Activated gamma-delta T cell treated with Interleukin-2 at 50 U/mL for 16 hours (primary cell): ENCODE data around the gene HLA-DQB2.
"Not testable (repeated sequence)": the region's sequence is repeated elsewhere in the genome, so short reads cannot be mapped to it uniquely, and the experiment has no call there.

ENCODE experiments used
- DNase-seq: peaks from one replicate; pipeline ENCODE4 v3.0.0-alpha.2; 2020

The HLA-DQB2 gene

DNA sequence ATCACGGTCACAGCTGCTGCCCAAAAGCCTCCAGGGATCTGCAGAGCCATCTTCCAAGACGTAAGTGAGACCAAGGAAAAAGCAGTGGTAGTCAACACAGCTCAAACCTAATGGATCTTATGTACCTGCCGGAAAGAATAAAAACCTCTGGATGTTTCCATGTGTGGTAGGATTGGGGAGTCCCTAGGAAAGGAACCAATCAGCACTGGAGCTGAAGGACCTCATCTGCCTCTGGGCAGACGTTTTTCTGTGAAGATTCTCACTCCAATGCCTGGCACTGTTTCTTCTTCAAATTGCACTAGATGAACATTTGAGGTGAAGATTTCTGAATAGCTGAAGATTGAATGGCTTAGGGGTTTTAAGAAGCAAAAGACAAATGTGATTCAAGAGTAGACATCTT lies at the start of gene HLA-DQB2:
HLA-DQB2 (minus strand) TSS at position 112 of the 400 bp plus-strand sequence; CDS start at position 50, 62 bp downstream.
- no peak for DNase-seq

DNA sequence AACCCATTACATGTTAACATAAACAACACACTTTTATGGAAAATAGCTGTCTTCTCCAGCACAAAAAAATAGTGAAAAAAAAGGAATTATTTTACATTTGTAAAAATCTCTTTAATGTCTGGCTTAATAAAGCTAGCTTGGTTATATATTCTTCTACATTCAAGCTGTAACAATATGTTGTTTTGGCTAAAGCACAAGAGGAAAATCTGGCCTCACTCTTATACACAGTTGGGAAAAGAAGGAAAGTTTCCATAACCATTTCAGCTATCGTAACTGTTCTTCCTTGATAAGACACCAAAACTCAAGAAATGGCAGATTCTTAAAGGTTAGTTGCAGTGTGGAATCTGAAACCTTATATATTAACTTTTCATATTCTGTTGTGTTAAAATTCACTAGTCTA lies 45.8 kb upstream of the HLA-DQB2 start:
- no peak for DNase-seq

DNA sequence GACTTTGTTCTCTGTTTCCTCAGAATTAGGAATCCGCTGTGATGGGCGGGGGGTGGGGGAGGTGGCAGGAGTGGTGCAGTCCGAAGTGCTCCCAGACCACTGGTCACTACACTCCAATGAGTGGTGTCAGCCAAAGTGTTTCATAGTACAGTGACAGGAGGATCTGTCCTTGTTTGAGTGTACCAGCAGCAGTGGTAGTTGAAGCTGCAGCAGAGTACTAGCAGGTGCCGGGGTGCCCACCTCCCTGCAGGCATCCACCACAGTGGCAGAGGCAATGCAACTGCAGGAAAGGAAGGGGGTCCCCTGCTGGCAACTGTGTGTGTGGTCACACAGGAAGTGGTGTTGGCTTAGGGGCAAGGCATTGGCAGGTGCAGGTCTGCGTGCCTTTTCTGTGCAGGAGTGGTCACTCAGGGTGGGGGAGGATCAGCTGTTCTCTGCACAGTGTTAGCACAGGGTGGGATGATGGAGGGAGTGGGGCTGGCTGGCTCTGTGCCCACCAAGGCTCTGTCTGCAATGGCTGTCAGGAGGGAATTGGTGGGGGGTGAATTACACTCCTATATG lies 43.8 kb upstream of the HLA-DQB2 start:
- no peak for DNase-seq

GRCh38 chr6:32805404-32805803 lies 42.1 kb upstream of the HLA-DQB2 start:
- not testable (repeated sequence) for DNase-seq

DNA sequence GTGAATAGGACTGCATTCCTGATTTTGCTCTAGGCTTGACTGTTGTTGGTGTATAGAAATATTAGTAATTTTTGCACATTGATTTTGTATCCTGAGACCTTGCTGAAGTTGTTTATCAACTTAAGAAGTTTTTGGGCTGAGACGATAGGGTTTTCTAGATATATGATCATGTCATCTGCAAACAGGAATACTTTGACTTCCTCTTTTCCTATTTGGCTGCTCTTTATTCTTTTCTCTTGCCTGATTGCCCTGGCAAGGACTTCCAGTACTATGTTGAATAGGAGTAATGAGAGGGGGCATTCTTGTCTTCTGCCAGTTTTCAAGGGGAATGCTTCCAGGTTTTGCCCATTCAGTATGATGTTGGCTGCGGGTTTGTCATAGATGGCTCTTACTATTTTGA lies 40.1 kb upstream of the HLA-DQB2 start:
- DNase-seq: no peak

GRCh38 chr6:32799740-32800139 lies 36.4 kb upstream of the HLA-DQB2 start:
- no peak for DNase-seq

DNA sequence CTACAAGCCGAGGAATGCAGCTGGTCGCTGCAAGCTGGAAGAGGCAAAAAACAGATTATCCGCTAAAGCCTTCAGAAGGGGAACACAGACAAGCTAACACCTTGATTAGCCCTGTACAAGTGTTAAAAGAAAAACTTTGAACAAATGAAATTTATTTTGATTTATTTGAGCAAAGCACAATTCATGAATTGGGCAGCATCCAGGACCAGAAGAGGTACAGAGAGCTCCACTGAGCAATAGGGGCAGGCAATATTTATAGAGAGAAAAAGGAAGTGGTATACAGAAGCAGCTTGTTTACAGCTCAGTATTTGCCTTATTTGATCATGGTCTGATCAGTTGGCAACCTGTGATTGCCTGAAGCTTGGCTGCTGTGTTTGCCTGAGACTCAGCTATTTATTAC lies 35.8 kb upstream of the HLA-DQB2 start:
- no peak for DNase-seq

DNA sequence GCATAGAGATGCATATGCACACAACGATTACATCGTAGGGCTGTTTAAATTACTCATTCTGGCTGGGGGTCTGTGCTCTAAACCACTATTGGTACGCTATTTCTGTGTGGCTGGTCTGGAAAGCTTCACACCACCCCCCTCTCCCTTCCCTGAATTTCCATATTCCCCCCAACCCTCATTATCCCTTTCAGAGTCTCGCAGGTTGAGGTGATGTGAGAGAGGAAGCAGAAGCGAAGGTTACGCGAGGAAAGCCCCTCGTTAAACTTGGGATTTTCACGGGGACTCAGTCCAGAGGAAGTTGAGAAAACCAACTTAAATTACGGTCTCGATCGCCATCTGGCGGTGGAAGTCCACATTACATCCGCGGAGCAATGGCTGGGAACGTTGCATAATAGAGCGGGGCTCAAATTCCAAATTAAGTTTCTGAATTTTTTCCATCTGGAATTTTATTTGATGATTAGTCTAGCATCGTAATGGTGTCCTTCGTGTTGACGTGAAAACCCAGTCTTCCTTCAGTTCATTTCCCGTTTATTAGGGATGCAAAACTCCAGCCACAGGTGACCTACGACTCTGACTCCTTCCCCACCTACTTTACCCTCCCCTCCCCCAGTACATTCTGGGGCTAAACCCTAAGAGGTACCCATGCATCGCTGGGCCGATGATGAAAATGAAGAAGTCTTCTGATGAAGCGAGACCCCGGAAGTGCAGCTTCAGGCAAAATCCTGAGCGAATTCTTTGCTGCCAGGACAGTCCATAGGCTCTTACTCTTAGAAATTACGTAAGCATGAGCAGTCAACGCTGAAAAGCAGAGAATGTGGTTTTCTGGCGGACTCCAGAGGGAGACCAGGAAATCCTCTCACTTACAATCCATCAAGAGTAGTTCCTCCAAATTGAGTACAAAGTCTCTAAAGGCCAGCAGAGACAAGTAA lies 33.8 kb upstream of the HLA-DQB2 start:
- DNase-seq: peak; percentile 80

DNA sequence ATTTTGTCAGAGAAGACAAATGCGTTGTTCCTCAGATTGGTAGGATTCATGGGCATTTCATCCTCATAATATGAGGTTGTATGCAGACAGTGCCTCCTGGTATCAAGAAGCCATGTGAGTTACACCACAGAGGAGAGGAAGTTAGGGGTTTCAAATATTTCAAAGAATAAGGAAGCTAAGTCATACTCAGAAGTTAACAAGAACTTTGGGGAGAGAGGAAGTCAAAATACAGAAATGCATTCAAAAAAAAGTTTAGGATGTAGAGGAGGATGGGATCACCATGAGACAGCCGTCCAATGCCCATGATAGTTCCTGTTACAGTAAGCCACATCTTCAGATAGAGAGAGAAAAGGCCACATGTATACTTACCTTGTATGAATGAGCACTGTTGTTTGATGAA lies 31.2 kb upstream of the HLA-DQB2 start:
- no peak for DNase-seq

DNA sequence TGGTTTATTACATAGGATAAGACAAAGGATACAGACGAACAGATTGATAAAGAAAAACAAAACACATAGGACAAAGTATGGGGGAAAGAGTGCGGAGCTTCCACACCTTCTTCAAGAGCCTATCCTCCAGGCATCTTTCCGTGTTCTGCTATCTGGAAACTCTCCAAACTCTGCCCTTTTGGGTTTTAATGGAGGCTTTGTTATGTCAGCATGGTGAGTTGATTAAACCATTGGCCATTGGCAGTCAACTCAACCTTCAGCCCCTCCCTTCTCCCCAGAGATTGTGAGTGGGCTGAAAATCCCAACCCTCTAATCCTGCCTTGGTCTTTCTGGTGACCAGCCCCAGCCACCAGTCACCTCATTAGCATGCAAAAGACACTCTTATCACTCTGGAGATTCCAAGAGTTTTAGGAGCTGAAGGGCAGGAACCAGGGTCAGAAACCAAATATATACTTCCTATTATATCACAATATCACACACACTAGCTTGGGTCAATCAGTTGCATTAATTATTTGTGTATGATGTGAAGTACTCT lies 29.6 kb upstream of the HLA-DQB2 start:
- DNase-seq: no peak

DNA sequence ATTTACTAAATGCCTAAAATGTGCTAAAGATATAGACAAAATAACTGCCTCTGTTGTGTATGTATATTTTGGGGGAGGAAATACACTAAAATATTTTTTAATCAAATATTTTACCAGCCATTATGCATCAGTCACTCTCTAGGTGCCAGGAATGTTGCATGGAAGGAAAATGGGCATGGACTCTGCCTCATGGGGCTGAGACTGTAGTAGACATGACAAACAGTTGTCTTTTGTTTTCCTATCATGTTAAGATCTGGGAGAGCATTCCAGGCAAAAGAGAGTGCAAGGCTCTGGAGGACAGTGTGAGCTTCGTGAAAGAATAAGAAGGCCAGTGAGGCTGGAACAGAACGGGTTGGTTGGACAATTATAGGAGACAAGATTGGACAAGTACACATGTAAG lies 27.0 kb upstream of the HLA-DQB2 start:
- DNase-seq: no peak

- peak; percentile 21 for DNase-seq
Observed at GRCh38 chr6:32785781-32786533, 22.6 kb upstream of the HLA-DQB2 start.

GRCh38 chr6:32782923-32783322 lies 19.6 kb upstream of the HLA-DQB2 start:
- not testable (repeated sequence) for DNase-seq

GRCh38 chr6:32779036-32779435 lies 15.7 kb upstream of the HLA-DQB2 start:
- DNase-seq: no peak

DNA sequence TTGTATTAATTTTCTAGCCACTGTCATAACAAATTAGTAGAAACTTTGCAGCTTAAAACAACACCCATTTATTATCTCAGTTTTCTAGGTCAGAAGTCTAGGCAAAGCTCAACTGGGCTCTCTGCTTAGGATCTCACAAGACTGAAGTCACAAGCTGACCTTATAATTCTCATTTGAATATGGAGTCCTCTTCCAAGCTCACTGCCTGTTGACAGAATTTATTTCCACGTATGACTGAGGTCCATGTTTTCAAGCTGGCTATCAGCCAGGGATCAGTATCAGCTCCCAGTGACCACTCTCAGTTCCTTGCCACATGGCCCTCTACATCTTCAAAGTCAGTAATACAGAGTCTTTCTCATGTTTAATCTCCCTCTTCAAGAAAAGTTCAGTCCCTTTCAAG lies 11.7 kb upstream of the HLA-DQB2 start:
- no peak for DNase-seq

DNA sequence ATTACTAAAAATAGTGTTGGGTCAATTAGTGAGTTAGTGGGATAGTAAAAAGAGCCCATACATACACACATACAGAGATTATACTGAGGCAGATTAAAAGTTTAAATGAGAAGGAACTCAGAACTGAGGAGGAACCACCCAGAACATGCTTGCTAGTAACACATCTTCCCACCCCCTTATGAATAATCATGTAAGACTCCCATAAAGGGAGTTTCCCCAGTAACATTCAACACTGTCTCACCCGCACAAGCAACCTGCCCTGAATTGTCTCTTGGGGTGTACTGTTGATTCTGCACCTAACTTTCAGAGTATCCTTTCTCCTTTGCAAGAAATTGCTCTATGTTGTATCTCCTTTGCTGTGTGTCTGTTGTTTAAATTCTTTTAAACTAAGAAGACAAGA lies 11.1 kb upstream of the HLA-DQB2 start:
- DNase-seq: no peak

DNA sequence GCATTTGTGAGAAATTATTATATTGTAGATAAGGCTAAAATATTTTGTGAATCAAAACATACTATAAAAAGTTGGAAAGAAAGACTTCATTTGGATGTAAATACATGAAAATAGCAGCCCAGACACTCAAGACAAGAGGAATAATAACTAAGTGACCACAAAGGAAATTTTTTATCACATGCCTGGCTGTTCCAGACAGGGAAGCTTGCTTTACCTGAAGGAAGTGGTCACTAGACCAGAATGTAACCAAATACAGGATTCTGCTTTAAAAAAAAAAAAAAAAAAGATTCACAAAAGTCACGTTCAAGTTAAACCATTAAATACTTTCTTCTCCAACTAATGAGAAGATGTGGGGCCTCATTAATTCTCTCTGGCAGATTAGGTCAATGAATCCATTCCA lies 9.3 kb upstream of the HLA-DQB2 start:
- DNase-seq: no peak

GRCh38 chr6:32764048-32764447 lies 716 bp upstream of the HLA-DQB2 start:
- no peak for DNase-seq

DNA sequence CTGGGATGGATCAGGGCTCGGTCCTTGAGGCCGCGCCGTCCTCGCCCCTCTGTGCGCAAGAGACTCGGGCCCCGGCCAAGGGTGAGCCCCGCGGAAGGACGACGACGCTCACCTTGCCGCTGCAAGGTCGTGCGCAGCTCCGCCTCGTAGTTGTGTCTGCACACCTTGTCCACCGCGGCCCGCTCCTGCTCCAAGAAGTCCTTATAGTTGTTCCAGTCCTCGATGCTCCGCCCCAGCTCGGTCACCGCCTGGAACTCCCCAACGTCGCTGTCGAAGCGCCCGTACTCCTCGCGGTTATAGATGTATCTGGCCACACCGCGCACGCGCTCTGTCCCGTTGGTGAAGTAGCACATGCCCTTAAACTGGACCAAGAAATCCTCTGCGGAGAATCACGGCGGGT lies 1.8 kb downstream of the HLA-DQB2 start:
- no peak for DNase-seq

DNA sequence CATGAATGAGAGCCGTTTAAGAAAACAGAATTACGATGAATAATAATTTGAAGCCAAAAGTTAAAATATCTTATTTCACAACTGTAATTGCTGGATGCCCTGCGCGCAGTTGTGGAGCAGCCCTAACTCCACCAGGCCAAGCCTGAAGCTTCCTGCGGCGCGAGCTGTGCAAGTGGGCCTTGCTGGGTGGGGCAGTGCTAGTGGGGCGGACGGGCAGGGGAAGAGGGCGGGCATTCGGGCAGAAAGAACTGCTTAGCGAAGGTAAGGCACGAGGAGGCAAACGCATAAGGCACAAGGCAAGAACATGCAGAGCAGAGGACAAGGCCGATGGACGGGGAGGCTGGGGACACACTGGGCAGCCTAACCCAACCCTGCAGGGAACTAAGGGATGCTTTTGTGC lies 2.3 kb downstream of the HLA-DQB2 start:
- no peak for DNase-seq

- no peak for DNase-seq
Observed at GRCh38 chr6:32759669-32760068, 3.7 kb downstream of the HLA-DQB2 start.

- DNase-seq: no peak
Observed at GRCh38 chr6:32752580-32752979, 10.8 kb downstream of the HLA-DQB2 start.

- DNase-seq: not testable (repeated sequence)
Observed at GRCh38 chr6:32745649-32746048, 17.7 kb downstream of the HLA-DQB2 start.
